HFFc6 (cell line): ENCODE results near the gene LIPE. TPM values are rescaled to one million over a fixed set of nuclear protein-coding genes. Genes with fewer than 3 reads are reported as not detected.
A peak's percentile ranks its signal among the peaks of the same experiment; 100 is the strongest.

Source experiments
- DNase-seq: peaks from one replicate; pipeline ENCODE4 v3.0.0-alpha.2; 2018
- H3K27ac Mint-ChIP-seq: 2 replicates; pipeline ENCODE4 v1.8.0; 2020; ENCODE audit warnings: mild to moderate bottlenecking, mixed read lengths
- H3K27me3 Mint-ChIP-seq: 2 replicates; pipeline ENCODE4 v1.8.0; 2021; ENCODE audit warnings: mild to moderate bottlenecking, moderate library complexity, mixed read lengths; ENCODE audit not compliant: insufficient read depth
- H3K36me3 Mint-ChIP-seq: 2 replicates; pipeline ENCODE4 v1.8.0; 2021; ENCODE audit warnings: low read depth, mixed read lengths
- H3K4me1 Mint-ChIP-seq: 2 replicates; pipeline ENCODE4 v1.8.0; 2020; ENCODE audit warnings: low read depth, mixed read lengths
- H3K4me3 Mint-ChIP-seq: 2 replicates; pipeline ENCODE4 v1.8.0; 2020; ENCODE audit warnings: mild to moderate bottlenecking, moderate library complexity, mixed read lengths
- H3K9me3 Mint-ChIP-seq: 2 replicates; pipeline ENCODE4 v1.8.0; 2020; ENCODE audit warnings: mild to moderate bottlenecking, mixed read lengths
- CTCF ChIP-seq: fragments of 200-600 bp; sonication (generic); IDR thresholded peaks from 2 replicates; pipeline ENCODE4 v1.5.0; 2021; ENCODE audit warnings: antibody characterized with exemption, mild to moderate bottlenecking
- total RNA-seq, 6 experiments: library from RNA; stranded (reverse); fragmentation: NEBNext Ultra II Directional; extraction: Animal tissue kit (Norgen Biotek cat#: 25700); gene quantifications; 2 replicates in 1 of 6; 3 replicates in 5 of 6; pipeline ENCODE4 v1.2.3, GENCODE V29; 2021

LIPE gene
- total RNA-seq, 6 experiments from 2014 or later: 4.7 to 9.2 (median 7.1) TPM

- no peak overlapping the region for H3K4me3 Mint-ChIP-seq
- no peak overlapping the region for H3K27ac Mint-ChIP-seq
- peak; percentile 20 for DNase-seq
- TF ChIP-seq CTCF: no peak
- H3K9me3 Mint-ChIP-seq: no peaks in the 10 kb centered on the region
- H3K27me3 Mint-ChIP-seq: peaks cover 16% of the 10 kb centered on the region
- peaks cover 30% of the 10 kb centered on the region for H3K4me1 Mint-ChIP-seq
- H3K36me3 Mint-ChIP-seq: no peaks in the 10 kb centered on the region
Observed at GRCh38 chr19:42471554-42472249, 44.5 kb upstream of the LIPE start.

GRCh38 chr19:42469311-42470235 is 42.4 kb upstream of the LIPE start:
- TF ChIP-seq CTCF: no peak
- no peak for DNase-seq
- H3K4me3 Mint-ChIP-seq: no peak overlapping the region
- peaks cover 17% of the 10 kb centered on the region for H3K27me3 Mint-ChIP-seq
- peaks cover 38% of the 10 kb centered on the region for H3K4me1 Mint-ChIP-seq
- H3K36me3 Mint-ChIP-seq: no peaks in the 10 kb centered on the region
- no peak overlapping the region for H3K27ac Mint-ChIP-seq
- H3K9me3 Mint-ChIP-seq: no peaks in the 10 kb centered on the region

- peak; percentile 80 for DNase-seq
- Mint-ChIP-seq H3K4me1 (peaks cover 38% of the 10 kb centered on the region), H3K4me3 (peak overlapping the region; percentile 28), H3K36me3 (no peaks in the 10 kb centered on the region), H3K27ac (peak overlapping the region; percentile 85), H3K27me3 (peaks cover 16% of the 10 kb centered on the region), H3K9me3 (no peaks in the 10 kb centered on the region)
- no peak for TF ChIP-seq CTCF
Observed at GRCh38 chr19:42468273-42468796, 41.1 kb upstream of the LIPE start.

- H3K27me3 Mint-ChIP-seq: peaks cover 15% of the 10 kb centered on the region
- TF ChIP-seq CTCF: no peak
- no peaks in the 10 kb centered on the region for H3K9me3 Mint-ChIP-seq
- no peaks in the 10 kb centered on the region for H3K36me3 Mint-ChIP-seq
- no peak for DNase-seq
- peak overlapping the region; percentile 13; the same call in 1 of the 2 replicates for H3K27ac Mint-ChIP-seq
- no peak overlapping the region for H3K4me3 Mint-ChIP-seq
- H3K4me1 Mint-ChIP-seq: peaks cover 38% of the 10 kb centered on the region
Observed at GRCh38 chr19:42467183-42467760, 40.1 kb upstream of the LIPE start.

GRCh38 chr19:42466521-42467182 is 39.5 kb upstream of the LIPE start:
- Mint-ChIP-seq H3K4me3 (no peak overlapping the region), H3K36me3 (no peaks in the 10 kb centered on the region), H3K9me3 (no peaks in the 10 kb centered on the region), H3K27ac (0 out of 2 replicates have a peak overlapping the region, but pooled peaks have one; percentile 11), H3K27me3 (peaks cover 11% of the 10 kb centered on the region), H3K4me1 (peaks cover 34% of the 10 kb centered on the region)
- DNase-seq: no peak
- TF ChIP-seq CTCF: no peak
